ENCODE measurements around the gene ZSCAN22. TPM values are rescaled to one million over a fixed set of nuclear protein-coding genes. Genes with fewer than 3 reads are reported as not detected.

The ZSCAN22 gene
- total and polyA plus RNA-seq, 2 of the 4 experiments (the other 2 are of a cell fraction) = 2.2 to 2.5 TPM

DNA sequence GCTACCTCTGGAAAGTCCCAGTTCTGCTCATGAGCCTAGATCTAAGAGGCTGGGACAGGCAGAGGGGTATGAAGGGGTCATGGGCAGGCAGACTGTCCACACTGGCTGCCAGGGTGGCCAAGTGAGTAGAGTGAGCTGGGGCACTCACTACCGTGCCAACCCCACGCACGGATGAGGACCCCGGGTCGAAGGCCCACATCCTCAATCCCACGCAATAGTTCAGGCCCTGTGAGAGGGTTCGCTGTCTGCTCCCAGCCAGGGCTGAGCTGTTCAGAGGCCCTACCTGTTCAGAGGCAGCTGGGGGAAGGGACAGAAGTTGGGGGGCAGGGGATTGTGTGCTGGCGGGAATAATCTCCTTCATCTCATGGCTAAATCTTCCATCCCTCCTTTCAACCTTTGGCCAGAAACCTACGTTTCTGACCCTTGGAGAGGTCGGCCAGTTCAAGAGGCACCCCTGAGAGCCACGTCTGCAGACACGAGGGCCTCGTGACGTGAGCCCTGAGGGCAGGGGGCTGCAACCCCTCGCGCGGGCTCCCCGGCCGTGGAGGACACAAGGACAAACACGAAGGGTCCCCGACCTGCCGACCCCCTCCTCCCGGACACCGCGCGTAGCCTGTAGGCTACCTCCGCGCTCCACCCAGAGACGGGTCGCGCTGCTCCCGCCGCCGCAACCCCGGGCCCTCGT is 59.2 kb downstream of the ZSCAN22 start:
- DNase-seq (no peak), ATAC-seq (ENCODE audit: low read depth) (peak; percentile 8; the same call in 1 of the 2 replicates)
- Histone ChIP-seq H3K9ac (ENCODE audit: low read depth, low read length) (peak overlapping the region; percentile 87), H3K56ac (ENCODE audit: extremely low read depth, insufficient read depth, low read length) (peak overlapping the region; percentile 70), H3K23ac (ENCODE audit: low read depth, low read length) (peak overlapping the region; percentile 97), H2AFZ (replicated peaks; ENCODE audit: low read length, poor library complexity) (peak overlapping the region; percentile 96), H2AK9ac (replicated peaks; ENCODE audit: low read depth, low read length, poor library complexity) (peak overlapping the region; percentile 100), H4K5ac (ENCODE audit: low read depth, low read length) (peak overlapping the region; percentile 70), H2BK5ac (ENCODE audit: low read depth, low read length, poor library complexity, severe bottlenecking) (peak overlapping the region; percentile 87), H2AK5ac (ENCODE audit: low read depth, low read length) (peak overlapping the region; percentile 93), H3K79me1 (ENCODE audit: low read depth in 1 of 2, low read length in 2 of 2) (peaks cover 17 to 54% of the 10 kb centered on the region in 2 experiments; a peak in 3 of 4 replicates), H2BK120ac (ENCODE audit: low read depth, low read length) (peak overlapping the region; percentile 52), H3K9me1 (ENCODE audit: insufficient read depth, low read length) (peaks cover 21% of the 10 kb centered on the region), H4K8ac (ENCODE audit: low read depth in 2 of 2, low read length in 2 of 2) (peak overlapping the region; percentile 93 to 96), H3K14ac (replicated peaks; ENCODE audit: low read depth, low read length) (peak overlapping the region; percentile 92), H2BK15ac (ENCODE audit: low read depth, low read length) (no peak overlapping the region), H3K27ac (ENCODE audit: insufficient read depth, low read length) (peak overlapping the region; percentile 86), H3K4me3 (ENCODE audit: insufficient read depth, low read depth, low read length) (peak overlapping the region; percentile 55), H3K18ac (ENCODE audit: low read depth, low read length) (peak overlapping the region; percentile 38; the same call in 1 of the 2 replicates), H3K27me3 (ENCODE audit: control insufficient read depth, insufficient read depth, low read length) (no peaks in the 10 kb centered on the region), H3K36me3 (ENCODE audit: control insufficient read depth, insufficient read depth, low read length) (peaks cover 5% of the 10 kb centered on the region), H3K9me3 (ENCODE audit: control insufficient read depth, insufficient read depth, low read length) (no peaks in the 10 kb centered on the region), H2BK20ac (ENCODE audit: low read depth, low read length) (no peak overlapping the region), H4K91ac (ENCODE audit: insufficient read depth, low read depth, low read length) (peak overlapping the region; percentile 92), H3K4me1 (ENCODE audit: control insufficient read depth, insufficient read depth, low read length) (peaks cover 12% of the 10 kb centered on the region), H3K4ac (ENCODE audit: low read depth, low read length) (peak overlapping the region; percentile 90), H4K20me1 (ENCODE audit: insufficient read depth, low read length) (peaks cover 30% of the 10 kb centered on the region), H3K4me2 (ENCODE audit: low read depth, low read length) (peak overlapping the region; percentile 73)
- intact Hi-C loops (cut with micrococcal nuclease) (no loop called here), dilution Hi-C loops (cut with HindIII; ENCODE audit: low sequenced_read_pairs, unreplicated experiment) (no loop called here), in situ Hi-C loops (cut with MboI; ENCODE audit: low sequenced_read_pairs) (no loop called here)
- no TSS peak for BruUV-seq (replicated peaks)
- TF ChIP-seq NFE2L2 (IDR thresholded peaks at IDR 0.05; ENCODE audit: low read depth, low read length) (no peak), POLR2A (IDR thresholded peaks at IDR 0.05; ENCODE audit: low read depth, low read length) (no peak), MAZ (IDR thresholded peaks at IDR 0.05; ENCODE audit: borderline replicate concordance, low read depth, low read length) (0 out of 2 replicates have a peak, but pooled peaks have one; percentile 1), RFX5 (IDR thresholded peaks at IDR 0.05; ENCODE audit: low read depth, low read length) (no peak), CHD1 (IDR thresholded peaks at IDR 0.05; ENCODE audit: low read depth, low read length) (no peak)
- TF ChIP-seq, protein P1, sequence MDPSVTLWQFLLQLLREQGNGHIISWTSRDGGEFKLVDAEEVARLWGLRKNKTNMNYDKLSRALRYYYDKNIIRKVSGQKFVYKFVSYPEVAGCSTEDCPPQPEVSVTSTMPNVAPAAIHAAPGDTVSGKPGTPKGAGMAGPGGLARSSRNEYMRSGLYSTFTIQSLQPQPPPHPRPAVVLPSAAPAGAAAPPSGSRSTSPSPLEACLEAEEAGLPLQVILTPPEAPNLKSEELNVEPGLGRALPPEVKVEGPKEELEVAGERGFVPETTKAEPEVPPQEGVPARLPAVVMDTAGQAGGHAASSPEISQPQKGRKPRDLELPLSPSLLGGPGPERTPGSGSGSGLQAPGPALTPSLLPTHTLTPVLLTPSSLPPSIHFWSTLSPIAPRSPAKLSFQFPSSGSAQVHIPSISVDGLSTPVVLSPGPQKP (IDR thresholded peaks at IDR 0.05; ENCODE audit: borderline replicate concordance, low read depth, low read length) = no peak
- 20% methylated on average over 5 of the region's 36 CpGs; no CpG with 5 or more reads in 1 of the 2 experiments for WGBS, 2 experiments (ENCODE audit: extremely low coverage in 2 of 2, insufficient read length in 1 of 2)
- ChIA-PET POLR2A (ENCODE audit: unreplicated experiment) (no interaction called here), CTCF (no interaction called here)
